NCI-H345 (cell line): ENCODE measurements around the gene DBN1.

Source experiments
- DNase-seq: peaks from one replicate; lab custom pipeline; 2025; lab: John Stamatoyannopoulos, UW

Gene DBN1

DNA sequence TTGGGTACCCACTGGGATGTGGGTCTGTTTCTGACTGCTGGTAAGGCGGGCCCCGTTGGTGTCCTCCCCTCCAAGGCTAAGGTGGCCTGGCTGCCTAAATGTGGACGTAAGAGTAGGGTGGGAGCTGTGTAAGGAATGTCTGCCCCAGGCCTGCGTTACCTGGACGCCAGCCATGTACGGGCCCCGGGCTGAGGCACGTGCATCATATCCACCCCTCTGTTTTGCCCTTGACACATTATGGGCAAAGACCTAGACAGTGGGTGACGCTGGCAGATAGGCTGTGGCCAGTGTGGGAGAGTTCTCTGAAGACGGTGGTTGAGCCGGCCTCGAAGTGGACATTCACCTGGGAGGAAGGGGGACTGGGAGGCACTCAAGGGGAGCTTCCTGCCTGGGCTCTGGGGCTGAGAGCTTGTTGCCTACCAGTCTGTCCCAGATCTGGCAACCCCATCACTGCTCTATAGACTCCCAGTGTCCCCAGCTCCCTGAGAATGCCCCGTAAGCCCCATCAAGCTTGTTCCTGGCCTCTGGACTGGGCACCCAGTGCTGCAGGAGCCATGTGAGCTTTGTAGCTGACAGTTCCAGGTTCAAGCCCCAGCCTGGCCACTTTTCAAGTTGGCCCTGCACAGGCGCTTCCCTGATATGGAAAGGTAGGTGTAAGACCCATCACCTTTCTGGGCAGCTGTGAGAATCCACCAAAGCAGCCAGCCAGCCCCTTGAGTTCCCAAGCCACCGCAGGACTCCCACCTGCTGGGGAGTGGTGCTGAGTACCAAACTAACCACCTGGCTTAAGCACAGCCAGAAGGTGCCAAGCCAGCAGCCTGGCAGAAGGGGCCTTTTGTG, 30.1 kb downstream of the DBN1 start:
- DNase-seq: no peak

DNA sequence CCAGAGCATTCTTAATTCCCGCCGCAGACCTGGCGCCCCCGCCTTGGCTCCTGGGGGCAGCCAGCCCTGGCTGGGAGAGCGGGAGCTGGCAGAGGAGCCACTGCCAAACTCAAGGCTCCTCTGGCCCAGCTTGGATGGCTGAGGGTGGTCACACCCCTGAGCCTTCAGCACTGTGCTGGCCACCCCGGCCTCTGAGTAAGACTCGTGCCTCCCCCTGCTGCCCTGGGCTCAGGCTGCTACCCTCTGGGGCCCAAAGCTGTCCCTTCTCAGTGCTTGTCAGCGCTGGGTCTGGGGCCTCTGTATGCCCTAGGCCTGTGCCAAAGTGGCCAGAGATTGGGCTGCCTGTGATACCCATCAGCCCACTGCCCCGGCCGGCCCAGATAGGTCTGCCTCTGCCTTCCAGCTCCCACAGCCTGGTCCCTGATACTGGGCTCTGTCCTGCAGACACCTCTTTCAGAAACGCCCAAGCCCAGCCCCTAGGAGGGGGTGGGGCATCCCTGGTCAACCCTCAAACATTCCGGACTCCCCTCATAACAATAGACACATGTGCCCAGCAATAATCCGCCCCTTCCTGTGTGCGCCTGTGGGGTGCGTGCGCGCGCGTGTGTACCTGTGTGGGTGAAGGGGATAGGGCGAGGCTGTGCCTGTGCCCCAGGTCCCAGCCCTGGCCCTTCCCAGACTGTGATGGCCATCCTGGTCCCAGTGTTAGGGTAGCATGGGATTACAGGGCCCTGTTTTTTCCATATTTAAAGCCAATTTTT, 31.2 kb downstream of the DBN1 start:
- no peak for DNase-seq

DNA sequence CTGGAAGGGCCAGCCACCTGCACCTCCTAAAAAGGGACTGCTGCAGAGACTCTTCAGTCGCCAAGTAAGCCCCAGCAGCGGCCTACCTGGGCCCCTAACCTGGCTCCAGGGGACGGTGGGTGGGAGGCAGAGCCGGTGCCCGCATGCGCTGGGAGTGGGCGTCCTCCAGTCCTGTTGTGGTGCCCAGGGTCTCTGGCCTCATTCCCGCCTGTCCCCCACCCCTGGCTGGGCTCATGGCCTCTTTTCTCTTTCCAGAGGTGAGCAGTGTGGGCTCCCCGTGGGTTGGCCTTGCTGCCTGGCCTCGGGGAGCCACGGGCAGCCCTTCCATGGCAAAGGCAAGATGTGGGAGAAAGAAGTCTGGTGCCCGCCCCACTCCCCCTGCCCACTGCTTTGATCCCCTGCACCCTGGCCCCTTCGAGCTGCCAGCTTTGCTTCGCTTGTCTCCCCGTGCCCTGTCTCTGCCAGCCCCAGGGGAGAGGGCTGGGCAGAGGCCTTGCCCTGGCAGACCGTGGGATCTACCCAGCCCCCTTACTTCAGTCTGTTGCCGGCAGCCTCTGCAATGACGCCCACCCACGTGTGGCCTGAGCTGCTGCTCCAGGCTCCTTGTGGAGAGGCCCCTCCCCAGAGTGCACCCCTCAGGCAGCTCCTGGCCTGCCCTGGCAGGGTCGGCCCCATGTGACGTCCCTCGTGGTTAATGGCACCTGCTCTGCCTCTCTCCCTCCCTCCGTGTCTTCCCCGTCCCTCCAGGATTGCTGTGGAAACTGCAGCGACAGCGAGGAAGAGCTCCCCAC, 32.2 kb downstream of the DBN1 start:
- no peak for DNase-seq

DNA sequence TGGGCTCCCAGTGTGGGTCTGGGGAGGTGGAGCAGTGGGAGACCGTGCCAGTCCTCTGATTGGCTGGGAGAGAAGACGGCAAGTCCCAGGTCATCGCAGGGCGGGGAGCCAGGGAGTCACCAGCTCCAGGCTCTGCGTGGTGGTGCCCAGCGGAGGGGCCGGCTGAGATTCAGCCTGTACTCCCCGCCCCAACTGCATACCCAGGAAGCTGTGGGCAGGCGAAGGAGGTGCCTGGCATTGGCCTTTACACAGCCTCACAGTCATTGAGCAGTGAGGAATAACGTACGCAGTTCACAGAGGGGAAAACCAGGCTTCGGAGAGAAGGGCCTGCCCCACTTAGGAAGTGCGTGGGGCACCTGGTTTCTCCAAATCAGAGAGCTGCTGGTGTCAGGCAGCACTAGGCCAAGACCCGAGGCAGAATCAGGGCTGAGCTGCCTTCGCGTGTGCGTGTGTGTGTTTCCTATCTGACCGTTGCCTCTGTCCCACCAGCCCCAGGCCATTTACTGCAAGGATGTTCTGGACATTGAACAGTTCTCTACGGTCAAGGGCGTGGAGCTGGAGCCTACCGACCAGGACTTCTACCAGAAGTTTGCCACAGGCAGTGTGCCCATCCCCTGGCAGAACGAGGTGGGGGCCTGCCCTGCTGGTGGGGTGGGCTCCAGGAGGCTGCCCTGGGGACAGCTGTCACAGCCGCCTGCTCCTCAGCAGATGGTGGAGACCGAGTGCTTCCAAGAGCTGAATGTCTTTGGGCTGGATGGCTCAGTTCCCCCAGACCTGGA, 33.0 kb downstream of the DBN1 start:
- no peak for DNase-seq

DNA sequence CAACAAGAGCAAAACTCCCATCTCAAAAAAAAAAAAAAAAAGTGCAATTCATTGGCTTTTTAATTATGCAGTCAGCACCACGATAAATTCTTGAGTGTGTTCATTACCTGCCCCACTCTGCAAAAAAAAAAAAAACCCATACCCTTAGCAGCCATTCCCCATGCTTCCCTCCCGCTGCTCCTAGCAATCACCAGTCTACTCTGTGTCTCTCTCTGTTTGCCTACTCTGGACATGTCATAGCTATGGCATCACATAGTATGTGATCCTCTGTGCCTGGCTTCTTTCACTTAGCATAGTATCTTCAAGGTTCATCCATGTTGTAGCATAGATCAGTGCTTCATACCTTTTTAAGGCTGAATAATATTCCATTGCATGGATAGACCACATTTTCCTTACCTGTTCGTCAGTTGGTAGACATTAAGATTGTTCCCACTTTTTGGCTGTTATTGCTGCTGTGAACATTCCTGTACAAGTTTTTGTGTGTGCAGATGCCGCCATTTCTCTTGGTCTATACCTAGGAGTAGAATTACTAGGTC, 33.8 kb downstream of the DBN1 start:
- no peak for DNase-seq

DNA sequence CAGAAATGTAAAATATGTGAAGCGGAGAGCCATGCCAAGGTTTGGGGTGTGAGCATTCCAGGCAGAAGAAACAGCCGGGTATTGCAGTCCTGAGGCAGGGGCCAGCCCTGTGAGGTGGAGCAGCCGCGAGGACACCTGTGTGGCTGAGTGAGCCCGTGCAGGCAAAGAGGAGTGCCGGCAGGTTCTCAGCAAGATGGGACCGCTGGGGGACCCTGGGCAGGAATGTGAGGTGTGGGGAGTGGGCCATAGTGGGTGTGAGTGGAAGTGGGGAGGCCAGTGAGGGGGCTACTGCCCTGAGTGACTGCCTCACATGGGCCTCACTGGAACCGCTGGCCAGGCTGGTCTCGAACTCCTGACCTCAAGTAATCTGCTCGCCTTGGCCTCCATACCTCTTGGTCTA, 35.0 kb downstream of the DBN1 start:
- no peak for DNase-seq

DNA sequence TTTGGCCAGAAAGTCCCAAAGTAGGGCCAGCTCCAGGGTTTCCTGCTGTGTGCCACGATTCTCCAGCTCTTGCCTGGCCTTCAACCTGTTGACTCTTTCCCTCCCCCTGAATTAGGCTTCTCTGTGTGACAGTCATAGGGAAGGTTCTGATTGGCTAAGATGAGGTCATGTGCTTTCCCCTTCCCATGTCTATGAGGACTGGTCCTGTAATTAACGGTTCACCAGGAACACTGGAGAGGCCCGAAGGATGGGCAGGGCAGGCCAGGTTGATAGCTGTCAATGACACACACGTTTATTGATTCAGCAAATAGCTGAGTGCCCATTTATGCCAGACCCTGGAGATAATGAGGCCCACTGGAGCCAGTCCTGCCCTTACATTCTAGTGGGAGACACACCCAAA, 35.8 kb downstream of the DBN1 start:
- no peak for DNase-seq

DNA sequence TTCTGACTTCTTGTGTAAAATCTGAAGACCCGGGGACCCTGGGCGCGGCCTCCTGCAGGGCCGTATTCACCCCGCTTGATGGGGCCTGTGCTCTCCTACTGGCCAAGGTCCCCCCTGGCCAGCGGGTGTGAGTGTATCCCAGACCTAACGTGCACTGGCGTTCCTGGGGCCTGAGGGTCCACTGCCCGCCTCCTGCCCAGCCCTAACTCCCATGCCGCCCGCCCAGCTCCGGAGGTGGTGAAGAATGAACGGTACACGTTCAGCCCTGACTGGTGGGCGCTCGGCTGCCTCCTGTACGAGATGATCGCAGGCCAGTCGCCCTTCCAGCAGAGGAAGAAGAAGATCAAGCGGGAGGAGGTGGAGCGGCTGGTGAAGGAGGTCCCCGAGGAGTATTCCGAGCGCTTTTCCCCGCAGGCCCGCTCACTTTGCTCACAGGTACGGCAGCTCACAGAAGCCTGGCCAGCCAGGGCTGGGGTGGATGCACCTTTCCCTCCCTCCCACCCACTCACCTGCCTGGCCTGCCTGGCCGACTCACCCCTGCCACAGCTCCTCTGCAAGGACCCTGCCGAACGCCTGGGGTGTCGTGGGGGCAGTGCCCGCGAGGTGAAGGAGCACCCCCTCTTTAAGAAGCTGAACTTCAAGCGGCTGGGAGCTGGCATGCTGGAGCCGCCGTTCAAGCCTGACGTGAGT, 37.4 kb downstream of the DBN1 start:
- no peak for DNase-seq

DNA sequence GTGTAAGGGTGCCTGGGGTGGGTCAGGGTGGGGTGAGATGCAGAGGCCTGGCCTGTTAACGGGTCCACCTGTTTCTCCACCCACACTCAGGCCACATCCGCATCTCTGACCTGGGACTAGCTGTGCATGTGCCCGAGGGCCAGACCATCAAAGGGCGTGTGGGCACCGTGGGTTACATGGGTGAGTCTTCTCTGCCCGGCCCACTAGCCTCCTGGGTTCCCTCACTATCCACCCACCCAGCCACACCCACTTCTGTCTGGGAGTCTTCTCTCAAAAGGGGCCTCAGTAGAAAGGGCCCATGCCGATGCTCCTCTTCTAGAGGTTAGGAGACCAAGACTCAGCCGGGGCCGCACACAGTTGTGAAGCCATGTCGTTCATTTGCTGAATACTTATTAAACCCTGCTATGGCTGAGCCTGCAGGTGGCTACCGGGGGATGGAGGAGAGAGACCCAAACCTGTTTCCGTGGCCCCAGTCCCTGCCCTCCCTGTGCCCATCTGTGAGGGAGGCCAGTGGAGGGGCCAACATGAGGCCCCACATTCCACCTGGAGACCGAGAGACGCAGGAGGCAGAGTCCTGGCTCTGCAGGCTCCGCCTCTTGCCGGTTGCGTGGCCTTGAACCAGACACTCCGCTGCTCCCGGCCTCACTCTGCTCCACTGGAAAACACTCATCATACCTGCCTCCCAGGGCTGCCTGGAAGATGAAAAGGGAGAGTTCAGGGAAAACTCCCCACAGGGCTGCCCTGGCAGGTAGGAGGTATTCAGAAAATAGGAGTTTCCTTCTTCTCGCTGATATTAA, 38.3 kb downstream of the DBN1 start:
- DNase-seq: no peak

DNA sequence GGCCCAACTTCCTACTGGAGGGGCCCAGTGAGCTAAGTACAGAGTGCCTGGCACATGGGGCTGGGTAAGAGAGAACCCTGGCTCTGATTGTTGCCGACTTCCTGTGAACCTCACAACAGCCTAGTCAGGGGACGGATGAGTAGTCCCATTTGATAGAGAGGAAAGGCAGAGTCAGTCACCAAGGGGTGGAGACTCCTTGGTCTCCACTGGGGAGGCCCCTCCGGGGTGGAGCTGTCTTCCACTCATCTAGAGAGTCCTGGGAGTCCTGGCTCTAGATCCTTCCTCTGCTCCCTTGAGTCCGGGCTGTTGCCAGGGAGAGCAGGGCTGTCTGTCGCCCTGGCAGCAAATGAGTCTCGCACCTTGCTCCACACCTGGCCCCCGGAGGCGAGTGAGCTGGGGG, 39.0 kb downstream of the DBN1 start:
- no peak for DNase-seq

DNA sequence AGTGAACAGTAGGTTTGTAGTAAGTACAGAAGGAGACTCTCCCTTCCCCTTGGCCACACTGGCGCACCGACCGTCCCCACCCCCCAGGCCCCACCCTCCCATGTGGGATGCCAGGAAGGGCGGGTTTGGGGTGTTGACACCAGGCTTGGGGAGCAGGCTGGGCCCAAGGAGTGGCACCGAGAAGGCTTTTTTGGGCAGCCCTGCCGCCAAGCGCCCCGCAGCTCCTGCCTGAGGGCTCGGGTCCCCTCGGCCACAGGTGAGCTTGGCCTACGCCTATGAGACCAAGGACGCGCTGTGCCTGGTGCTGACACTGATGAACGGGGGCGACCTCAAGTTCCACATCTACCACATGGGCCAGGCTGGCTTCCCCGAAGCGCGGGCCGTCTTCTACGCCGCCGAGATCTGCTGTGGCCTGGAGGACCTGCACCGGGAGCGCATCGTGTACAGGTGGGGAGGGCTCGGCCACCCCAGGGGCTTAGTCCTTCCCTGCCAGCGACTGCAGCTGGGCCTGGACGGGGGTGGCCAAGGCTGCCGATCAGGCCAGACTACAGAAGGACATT, 39.7 kb downstream of the DBN1 start:
- DNase-seq: no peak

DNA sequence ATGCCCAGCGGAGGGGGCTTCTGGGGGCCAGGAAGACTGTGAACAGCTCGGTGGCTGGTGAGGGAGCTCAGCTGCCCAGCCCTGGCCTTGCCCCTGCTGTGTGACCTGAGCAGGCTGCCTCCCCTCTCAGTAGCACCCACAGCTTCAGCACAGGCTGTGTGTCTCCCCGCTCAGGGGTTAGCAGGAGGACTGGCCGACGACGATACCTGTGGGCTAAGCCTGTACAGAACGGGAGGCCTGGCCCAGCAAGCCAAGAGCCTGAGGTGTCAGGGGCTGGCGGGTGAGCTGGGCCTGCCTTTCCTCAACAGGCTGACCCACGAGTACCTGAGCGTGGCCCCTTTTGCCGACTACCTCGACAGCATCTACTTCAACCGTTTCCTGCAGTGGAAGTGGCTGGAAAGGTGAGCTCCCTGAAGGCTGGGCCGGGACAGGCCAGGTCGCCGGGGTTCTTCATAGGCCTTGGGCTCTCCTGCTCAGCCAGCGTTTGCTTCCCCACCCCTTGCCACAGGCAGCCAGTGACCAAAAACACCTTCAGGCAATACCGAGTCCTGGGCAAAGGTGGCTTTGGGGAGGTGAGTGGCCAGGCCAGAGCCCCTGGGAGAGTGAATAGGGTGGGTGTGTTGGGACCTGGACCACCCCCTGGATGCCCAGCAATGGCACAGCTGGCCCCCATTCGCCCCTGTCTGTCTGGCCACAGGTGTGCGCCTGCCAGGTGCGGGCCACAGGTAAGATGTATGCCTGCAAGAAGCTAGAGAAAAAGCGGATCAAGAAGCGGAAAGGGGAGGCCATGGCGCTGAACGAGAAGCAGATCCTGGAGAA, 40.4 kb downstream of the DBN1 start:
- no peak for DNase-seq

DNA sequence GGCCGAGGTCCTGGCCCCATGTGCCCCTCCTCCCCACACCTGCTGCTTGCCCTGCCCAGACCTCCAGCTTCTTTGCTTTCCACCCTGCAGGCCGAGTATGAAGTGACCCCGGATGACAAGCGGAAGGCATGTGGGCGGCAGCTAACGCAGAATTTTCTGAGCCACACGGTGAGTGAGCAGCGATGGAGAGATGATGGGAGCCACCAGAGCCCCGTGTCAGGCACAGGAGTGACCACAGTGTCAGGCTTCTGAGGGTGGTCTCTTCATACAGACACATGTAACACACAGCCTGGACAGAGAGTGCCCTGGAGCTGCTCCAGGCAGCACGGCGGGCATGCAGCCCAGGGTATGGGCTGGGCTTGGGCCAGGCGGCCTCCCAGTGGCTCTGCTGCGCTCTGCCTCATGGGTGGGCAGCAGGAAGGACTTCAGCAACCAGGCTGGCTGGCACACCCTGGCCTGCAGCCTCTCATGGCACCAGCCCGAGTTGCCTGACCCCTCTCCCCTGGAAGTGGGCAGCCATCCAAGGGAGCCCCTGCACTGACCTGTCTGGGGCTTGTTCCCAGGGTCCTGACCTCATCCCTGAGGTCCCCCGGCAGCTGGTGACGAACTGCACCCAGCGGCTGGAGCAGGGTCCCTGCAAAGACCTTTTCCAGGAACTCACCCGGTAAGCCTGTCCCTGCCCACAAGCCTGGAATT, 41.1 kb downstream of the DBN1 start:
- DNase-seq: no peak

DNA sequence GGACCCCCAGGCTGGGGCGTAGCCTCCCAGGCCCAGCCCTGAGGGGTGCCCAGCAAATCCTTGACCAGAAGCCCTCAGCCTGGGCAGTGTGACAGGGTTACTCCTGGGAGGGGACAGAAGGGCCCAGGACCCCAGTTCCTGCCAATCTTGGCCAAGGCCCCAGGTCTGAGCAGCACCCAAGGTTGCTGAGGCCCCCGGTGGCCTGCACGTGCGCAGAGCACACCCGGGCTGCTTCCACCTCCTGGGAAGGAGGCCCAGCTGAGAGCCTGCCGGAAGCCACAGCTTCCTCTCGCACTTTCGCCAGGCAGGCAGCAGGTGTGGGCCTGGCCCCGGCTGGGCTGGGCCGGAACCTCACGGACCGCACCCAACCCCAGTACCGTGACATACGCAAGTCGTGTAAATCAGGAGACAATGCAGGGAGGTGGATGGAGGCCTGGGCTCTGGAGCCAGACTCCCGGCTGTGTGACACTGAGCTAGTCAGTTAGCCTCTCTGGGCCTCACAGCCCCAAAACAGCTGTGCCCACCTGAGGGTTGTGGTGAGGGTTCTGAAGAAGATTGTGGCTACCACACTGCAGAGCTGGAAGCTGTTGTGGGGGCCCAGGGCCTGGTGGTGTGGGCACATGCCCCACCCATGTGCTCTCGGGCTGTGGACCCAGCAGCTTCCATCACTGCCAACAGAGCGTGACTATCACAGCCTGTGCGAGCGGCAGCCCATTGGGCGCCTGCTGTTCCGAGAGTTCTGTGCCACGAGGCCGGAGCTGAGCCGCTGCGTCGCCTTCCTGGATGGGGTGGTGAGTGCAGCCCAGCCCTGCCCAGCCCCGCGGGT, 41.9 kb downstream of the DBN1 start:
- no peak for DNase-seq

DNA sequence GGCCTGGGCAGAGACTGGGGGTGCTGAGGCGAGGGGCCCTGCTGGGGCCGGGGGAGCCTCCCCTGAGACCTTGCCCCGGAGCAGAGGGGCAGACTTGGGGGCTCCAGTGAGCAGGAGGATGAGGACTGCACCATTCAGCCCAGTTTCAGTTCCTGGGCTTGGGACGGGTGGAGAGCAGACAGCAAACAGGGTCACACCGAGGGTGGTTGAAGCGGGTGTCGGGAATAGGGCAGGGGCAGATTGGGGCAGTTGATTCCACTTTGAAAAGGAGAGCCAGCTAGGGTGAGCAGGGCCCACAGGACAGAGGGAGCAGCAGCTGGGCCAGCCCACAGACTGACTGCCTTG, 42.5 kb downstream of the DBN1 start:
- no peak for DNase-seq

DNA sequence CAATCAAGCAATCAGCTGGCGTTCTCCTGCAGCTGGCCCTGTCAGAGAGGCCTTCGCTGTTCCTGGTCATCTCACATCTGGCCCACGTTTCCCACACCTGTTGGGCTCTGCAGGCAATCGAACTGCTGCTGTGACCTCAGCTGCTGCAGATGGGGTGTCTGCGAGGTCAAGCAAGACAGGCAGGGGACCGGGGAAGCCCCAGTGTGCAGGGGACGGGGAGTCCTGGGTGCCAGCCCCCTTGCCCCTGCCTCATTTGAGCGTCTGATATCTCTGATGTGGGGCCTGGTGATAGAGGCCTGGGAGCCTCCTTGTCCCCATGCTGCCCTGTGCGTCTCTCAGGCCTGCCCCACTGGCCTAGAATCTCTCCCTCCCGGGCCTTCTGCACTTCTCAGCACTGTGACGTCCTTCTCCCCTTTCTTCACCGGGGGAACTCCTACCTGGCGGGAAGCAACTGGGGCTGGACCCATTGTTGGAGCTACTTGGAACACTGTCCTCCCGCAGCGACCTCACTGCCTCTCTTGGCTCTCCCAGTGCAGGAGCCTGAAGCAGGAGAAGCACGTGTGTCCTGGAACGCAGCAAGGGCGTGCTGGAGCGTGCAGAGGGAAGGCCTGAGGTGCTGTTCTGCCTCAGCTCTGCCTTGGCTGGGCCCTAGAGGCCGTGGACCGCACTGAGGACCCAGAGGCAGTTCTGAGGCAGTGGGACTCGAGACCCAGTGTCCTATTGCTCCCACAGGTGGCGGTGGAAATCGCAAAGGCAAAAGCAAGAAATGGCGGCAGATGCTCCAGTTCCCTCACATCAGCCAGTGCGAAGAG, 43.1 kb downstream of the DBN1 start:
- DNase-seq: no peak
